ENCODE data around the gene FAM174B. TPM values are rescaled to one million over a fixed set of nuclear protein-coding genes. Genes with fewer than 3 reads are reported as not detected.

FAM174B gene
- total and polyA plus RNA-seq, 10 of the 15 experiments (the other 5 are each of a cell fraction or from before 2014, with no cell fraction given), result 0.71 to 15.9 (median 4.2) TPM

DNA sequence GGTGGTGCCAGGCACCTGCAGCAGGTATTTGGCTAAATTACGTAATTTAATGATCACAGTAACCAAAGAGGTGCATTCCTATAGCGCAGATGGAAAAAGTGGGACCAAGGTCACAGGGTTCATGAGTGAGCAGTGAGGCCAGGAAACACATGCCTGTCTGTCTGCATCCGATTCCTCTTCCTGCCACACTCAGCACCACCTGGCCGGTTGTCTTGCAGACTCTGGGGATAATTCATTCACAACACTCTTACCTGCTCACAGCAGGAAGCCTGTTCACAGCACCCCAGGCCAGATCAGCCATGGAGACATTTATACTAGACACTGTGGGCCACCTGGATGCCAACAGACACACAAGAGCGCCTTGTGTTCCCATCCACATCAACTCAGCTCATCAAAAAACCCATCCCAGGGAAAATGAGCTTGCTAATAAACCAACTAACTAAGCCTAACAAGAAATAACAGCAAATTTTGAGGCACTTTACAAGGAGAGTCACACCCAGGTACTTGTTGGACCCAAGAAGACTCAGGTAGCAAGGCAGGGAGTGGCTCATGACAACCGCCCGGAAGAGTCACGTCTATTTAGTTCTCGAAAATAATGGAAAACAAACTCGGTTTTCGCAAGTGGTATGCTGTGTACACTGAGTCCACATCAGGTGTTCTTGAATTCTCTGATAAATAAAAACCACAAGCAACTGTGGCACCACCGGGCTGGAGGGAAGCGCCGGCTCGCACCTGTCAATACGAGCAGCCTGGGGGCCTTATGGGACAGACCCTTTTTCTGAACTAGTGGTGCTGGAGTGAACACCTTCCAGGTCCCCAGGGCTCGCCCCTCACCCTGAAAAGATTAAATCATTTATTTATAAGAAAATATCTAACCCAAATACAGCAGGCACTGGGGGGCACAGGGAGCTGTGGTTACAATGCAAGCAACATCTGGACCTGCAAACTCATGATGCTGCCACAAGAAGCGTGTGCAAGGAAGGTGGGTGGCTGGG is 40.5 kb downstream of the FAM174B start:
- Histone ChIP-seq H4K20me1 (ENCODE audit: control insufficient read depth, insufficient read depth) (no peaks in the 10 kb centered on the region), H3K9me3 (replicated peaks; ENCODE audit: control insufficient read depth, insufficient read depth, low read length) (no peaks in the 10 kb centered on the region), H3K36me3 (ENCODE audit: control insufficient read depth in 2 of 2, insufficient read depth in 2 of 2, low read length in 1 of 2) (peaks cover 5% of the 10 kb centered on the region in 2 experiments; a peak in 3 of 4 replicates), H3K4me3 (no peak overlapping the region), H3K27me3 (replicated peaks in 1 of 2; ENCODE audit: control insufficient read depth in 2 of 2, insufficient read depth in 2 of 2, low read length in 1 of 2) (no peaks in the 10 kb centered on the region), H3K9ac (ENCODE audit: control insufficient read depth, insufficient read depth, low read length) (no peak overlapping the region), H3K4me1 (ENCODE audit: control insufficient read depth, insufficient read depth, low read length) (no peaks in the 10 kb centered on the region; the same call in 1 of the 2 replicates), H2AFZ (ENCODE audit: control insufficient read depth, low read depth, low read length) (no peak overlapping the region), H3K79me2 (ENCODE audit: control insufficient read depth, insufficient read depth, low read length) (no peaks in the 10 kb centered on the region; the same call in 1 of the 2 replicates), H3K4me2 (ENCODE audit: control insufficient read depth, insufficient read depth) (no peak overlapping the region), H3K27ac (ENCODE audit: control insufficient read depth, insufficient read depth) (no peak overlapping the region)
- no peak for FAIRE-seq
- DNase-seq (ENCODE audit: low read depth, low spot score), result no peak
- ChIA-PET CTCF (no interaction called here), POLR2A (no interaction called here), SMC1A (ENCODE audit: uncharacterized antibody, unreplicated experiment) (interaction anchor here (1.1 kb wide), 1 partner anchor 100 kb away, joined by 3 read pairs; no protein-coding TSS in a partner anchor), RAD21 (ENCODE audit: unreplicated experiment) (no interaction called here)
- 61% methylated on average over 18 of the region's 18 CpGs for WGBS (ENCODE audit: insufficient coverage, insufficient replicate concordance, low lambda C conversion rate, missing lambda C conversion rate)
- in situ Hi-C loops (cut with MboI) (no loop called here), intact Hi-C loops (cut with micrococcal nuclease; ENCODE audit: unreplicated experiment) (no loop called here)
- BruUV-seq (replicated peaks), result no TSS peak
- TF ChIP-seq IKZF1 (conservative IDR thresholded peaks at IDR 0.05) (no peak), KAT2A (conservative IDR thresholded peaks at IDR 0.05; ENCODE audit: control insufficient read depth, low read depth, low read length) (no peak), RUNX3 (IDR thresholded peaks at IDR 0.05; ENCODE audit: low read length) (no peak), STAT1 (conservative IDR thresholded peaks at IDR 0.05) (no peak), SIN3A (IDR thresholded peaks at IDR 0.05; ENCODE audit: low read depth, low read length) (no peak), RFX5 (IDR thresholded peaks at IDR 0.05; ENCODE audit: low read depth, low read length) (no peak), CREB1 (IDR thresholded peaks at IDR 0.05; ENCODE audit: low read depth) (no peak), POLR2A (IDR thresholded peaks at IDR 0.05; ENCODE audit: low read depth, low read length) (no peak), FOXM1 (IDR thresholded peaks at IDR 0.05; ENCODE audit: low read depth, low read length) (no peak), BCL11A (IDR thresholded peaks at IDR 0.05; ENCODE audit: low read depth, low read length) (no peak), NFYA (IDR thresholded peaks at IDR 0.05; ENCODE audit: borderline replicate concordance, low read depth, low read length) (no peak), TAF1 (IDR thresholded peaks at IDR 0.05; ENCODE audit: borderline replicate concordance, low read depth, low read length) (no peak), TCF7 (IDR thresholded peaks at IDR 0.05; ENCODE audit: borderline replicate concordance) (no peak)
- TF ChIP-seq, protein P1, sequence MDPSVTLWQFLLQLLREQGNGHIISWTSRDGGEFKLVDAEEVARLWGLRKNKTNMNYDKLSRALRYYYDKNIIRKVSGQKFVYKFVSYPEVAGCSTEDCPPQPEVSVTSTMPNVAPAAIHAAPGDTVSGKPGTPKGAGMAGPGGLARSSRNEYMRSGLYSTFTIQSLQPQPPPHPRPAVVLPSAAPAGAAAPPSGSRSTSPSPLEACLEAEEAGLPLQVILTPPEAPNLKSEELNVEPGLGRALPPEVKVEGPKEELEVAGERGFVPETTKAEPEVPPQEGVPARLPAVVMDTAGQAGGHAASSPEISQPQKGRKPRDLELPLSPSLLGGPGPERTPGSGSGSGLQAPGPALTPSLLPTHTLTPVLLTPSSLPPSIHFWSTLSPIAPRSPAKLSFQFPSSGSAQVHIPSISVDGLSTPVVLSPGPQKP (IDR thresholded peaks at IDR 0.05; ENCODE audit: low read depth, low read length), result no peak
- TF ChIP-seq, protein P2, sequence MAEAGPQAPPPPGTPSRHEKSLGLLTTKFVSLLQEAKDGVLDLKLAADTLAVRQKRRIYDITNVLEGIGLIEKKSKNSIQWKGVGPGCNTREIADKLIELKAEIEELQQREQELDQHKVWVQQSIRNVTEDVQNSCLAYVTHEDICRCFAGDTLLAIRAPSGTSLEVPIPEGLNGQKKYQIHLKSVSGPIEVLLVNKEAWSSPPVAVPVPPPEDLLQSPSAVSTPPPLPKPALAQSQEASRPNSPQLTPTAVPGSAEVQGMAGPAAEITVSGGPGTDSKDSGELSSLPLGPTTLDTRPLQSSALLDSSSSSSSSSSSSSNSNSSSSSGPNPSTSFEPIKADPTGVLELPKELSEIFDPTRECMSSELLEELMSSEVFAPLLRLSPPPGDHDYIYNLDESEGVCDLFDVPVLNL (IDR thresholded peaks at IDR 0.05; ENCODE audit: low read depth, low read length), result no peak
- no peak for ATAC-seq
